MM.1S (cell line): Measurements from ENCODE around the gene ZNF593.

Experiments
- DNase-seq: peaks from one replicate; pipeline ENCODE4 v3.0.0-alpha.2; 2015
- H2AFZ ChIP-seq: fragments of 300-600 bp; sonication (generic); 2 replicates; pipeline ENCODE4 v1.6.0; 2016; ENCODE audit warnings: antibody characterized with exemption, low read length
- H3F3A ChIP-seq: fragments of 300-600 bp; sonication (generic); 2 replicates; pipeline ENCODE4 v1.6.1; 2016; ENCODE audit warnings: mild to moderate bottlenecking, antibody characterized with exemption, low read length, moderate library complexity, mixed read lengths; ENCODE audit not compliant: insufficient read depth
- H3K27ac ChIP-seq: fragments of 300-600 bp; sonication (generic); 2 replicates; pipeline ENCODE4 v1.5.1; 2016; ENCODE audit warnings: mild to moderate bottlenecking, low read length
- H3K27me3 ChIP-seq: fragments of 300-600 bp; sonication (generic); replicated peaks from 2 replicates; pipeline ENCODE4 v1.6.0; 2016; ENCODE audit warnings: low read length; ENCODE audit not compliant: insufficient read depth
- H3K36me3 ChIP-seq: fragments of 300-600 bp; sonication (generic); replicated peaks from 2 replicates; pipeline ENCODE4 v1.6.1; 2016; ENCODE audit warnings: mild to moderate bottlenecking, low read length, mixed read lengths; ENCODE audit not compliant: insufficient read depth
- H3K4me1 ChIP-seq: fragments of 300-600 bp; sonication (generic); 2 replicates; pipeline ENCODE4 v1.6.1; 2016; ENCODE audit warnings: low read length, mixed read lengths
- H3K4me2 ChIP-seq: fragments of 300-600 bp; sonication (generic); 2 replicates; pipeline ENCODE4 v1.6.0; 2016; ENCODE audit warnings: low read depth, low read length
- H3K4me3 ChIP-seq: fragments of 300-600 bp; sonication (generic); 2 replicates; pipeline ENCODE4 v1.5.1; 2016; ENCODE audit warnings: low read length, mixed read lengths
- H3K79me2 ChIP-seq: fragments of 300-600 bp; sonication (generic); 2 replicates; pipeline ENCODE4 v1.6.1; 2016; ENCODE audit warnings: mixed run types, low read length, mixed read lengths
- H3K9ac ChIP-seq: fragments of 300-600 bp; sonication (generic); 2 replicates; pipeline ENCODE4 v1.6.1; 2016; ENCODE audit warnings: low read length, mixed read lengths
- H3K9me2 ChIP-seq: fragments of 300-600 bp; sonication (generic); replicated peaks from 2 replicates; pipeline ENCODE4 v1.6.1; 2016; ENCODE audit warnings: mild to moderate bottlenecking, low read length, mixed read lengths; ENCODE audit not compliant: insufficient read depth
- H3K9me3 ChIP-seq: fragments of 300-600 bp; sonication (generic); replicated peaks from 2 replicates; pipeline ENCODE4 v1.6.1; 2016; ENCODE audit warnings: mild to moderate bottlenecking, low read length, mixed read lengths; ENCODE audit not compliant: insufficient read depth
- H4K20me1 ChIP-seq: fragments of 300-600 bp; sonication (generic); 2 replicates; pipeline ENCODE4 v1.6.1; 2016; ENCODE audit warnings: mild to moderate bottlenecking, low read length, moderate library complexity, mixed read lengths; ENCODE audit not compliant: insufficient read depth
- CTCF ChIP-seq: fragments of 300-600 bp; sonication (generic); IDR thresholded peaks from 2 replicates; pipeline ENCODE4 v1.5.1; 2016; ENCODE audit warnings: antibody characterized with exemption, low read length, mixed read lengths
- EZH2 ChIP-seq: fragments of 300-600 bp; sonication (generic); optimal IDR thresholded peaks from 2 replicates; pipeline ENCODE3; 2017; ENCODE audit warnings: low read depth, mild to moderate bottlenecking, antibody characterized with exemption, low read length, mixed read lengths
- EZH2phosphoT487 ChIP-seq: fragments of 300-600 bp; sonication (generic); IDR thresholded peaks from 2 replicates; pipeline ENCODE4 v1.6.1; 2018; ENCODE audit warnings: antibody characterized with exemption, low read length

The ZNF593 gene

GRCh38 chr1:26163684-26164035, 6.0 kb upstream of the ZNF593 start:
- H3K27me3 ChIP-seq: peaks cover 27% of the 10 kb centered on the region
- peak overlapping the region; percentile 12; the same call in 1 of the 2 replicates for H3K9ac ChIP-seq
- no peaks in the 10 kb centered on the region for H4K20me1 ChIP-seq

GRCh38 chr1:26164036-26164860, 5.5 kb upstream of the ZNF593 start:
- H3K9me3 ChIP-seq: no peaks in the 10 kb centered on the region
- H3F3A ChIP-seq: no peaks in the 10 kb centered on the region
- H3K4me3 ChIP-seq: peak overlapping the region; percentile 63
- H3K27me3 ChIP-seq: peaks cover 27% of the 10 kb centered on the region
- peak overlapping the region; percentile 98 for H3K4me2 ChIP-seq
- H4K20me1 ChIP-seq: no peaks in the 10 kb centered on the region
- TF ChIP-seq CTCF (peak; percentile 48), EZH2phosphoT487 (no peak), EZH2 (no peak)
- no peaks in the 10 kb centered on the region for H3K36me3 ChIP-seq
- peak overlapping the region; percentile 12; the same call in 1 of the 2 replicates for H3K9ac ChIP-seq
- H3K79me2 ChIP-seq: no peaks in the 10 kb centered on the region
- DNase-seq: peak; percentile 48
- H3K9me2 ChIP-seq: no peaks in the 10 kb centered on the region
- H3K27ac ChIP-seq: no peak overlapping the region
- H2AFZ ChIP-seq: peak overlapping the region; percentile 84
- H3K4me1 ChIP-seq: peaks cover 10% of the 10 kb centered on the region

More at GRCh38 chr1:26163684-26164035, 6.0 kb upstream of the ZNF593 start:
- peak overlapping the region; percentile 98 for H3K4me2 ChIP-seq
- H3K9me3 ChIP-seq: no peaks in the 10 kb centered on the region
- no peaks in the 10 kb centered on the region for H3K36me3 ChIP-seq
- H3K4me1 ChIP-seq: peaks cover 10% of the 10 kb centered on the region
- H3F3A ChIP-seq: no peaks in the 10 kb centered on the region
- DNase-seq: no peak
- peak overlapping the region; percentile 63 for H3K4me3 ChIP-seq
- H3K27ac ChIP-seq: no peak overlapping the region
- no peaks in the 10 kb centered on the region for H3K79me2 ChIP-seq
- peak overlapping the region; percentile 84 for H2AFZ ChIP-seq
- TF ChIP-seq EZH2 (no peak), CTCF (no peak), EZH2phosphoT487 (no peak)
- H3K9me2 ChIP-seq: no peaks in the 10 kb centered on the region

- H3K79me2 ChIP-seq: peaks cover 4% of the 10 kb centered on the region
- peak overlapping the region; percentile 98; the same call in 1 of the 2 replicates for H3K4me2 ChIP-seq
- no peak overlapping the region; the same call in 1 of the 2 replicates for H2AFZ ChIP-seq
- H4K20me1 ChIP-seq: no peaks in the 10 kb centered on the region
- H3K4me3 ChIP-seq: no peak overlapping the region
- H3K9me3 ChIP-seq: no peaks in the 10 kb centered on the region
- no peak overlapping the region for H3K27ac ChIP-seq
- no peaks in the 10 kb centered on the region for H3F3A ChIP-seq
- peaks cover 10% of the 10 kb centered on the region for H3K4me1 ChIP-seq
- no peaks in the 10 kb centered on the region for H3K9me2 ChIP-seq
- H3K9ac ChIP-seq: no peak overlapping the region
- peaks cover 27% of the 10 kb centered on the region for H3K27me3 ChIP-seq
- no peak for TF ChIP-seq CTCF
- no peak for DNase-seq
- H3K36me3 ChIP-seq: no peaks in the 10 kb centered on the region
Observed at GRCh38 chr1:26164861-26165842, 4.6 kb upstream of the ZNF593 start.
